Prostate gland (tissue), 2 donors: ENCODE results near the gene NPTX1. TPM values are rescaled to one million over a fixed set of nuclear protein-coding genes. Genes with fewer than 3 reads are reported as not detected.

Experiments
- DNase-seq: peaks from one replicate; pipeline ENCODE4 v3.0.0-alpha.2; 2019; ENCODE audit warnings: low spot score
- H3K27ac ChIP-seq, 2 donors: fragments of 200-600 bp; sonication (generic); 2 replicates each; pipeline ENCODE4 v1.5.1; 2017 to 2019
- H3K27me3 ChIP-seq: fragments of 200-600 bp; sonication (generic); replicated peaks from 2 replicates; pipeline ENCODE4 v1.5.1; 2019; ENCODE audit not compliant: insufficient read depth
- H3K36me3 ChIP-seq, 2 donors: fragments of 200-600 bp; sonication (generic); 1 replicate in 1 of 2; 2 replicates in 1 of 2; pipeline versions ENCODE4 v1.5.1 to v1.8.1; 2017 to 2019
- H3K4me1 ChIP-seq: fragments of 200-600 bp; sonication (generic); replicated peaks from 2 replicates; pipeline ENCODE4 v1.5.1; 2019
- H3K4me3 ChIP-seq, 2 donors: fragments of 200-600 bp; sonication (generic); 2 replicates each; pipeline ENCODE4 v1.5.1; 2017 to 2019
- H3K9me3 ChIP-seq: fragments of 200-600 bp; sonication (generic); 2 replicates; pipeline ENCODE4 v1.5.1; 2017
- POLR2A ChIP-seq: fragments of 450-650 bp; IDR thresholded peaks from one replicate; pipeline ENCODE4 v1.6.1; 2016; ENCODE audit warnings: antibody characterized with exemption, mild to moderate bottlenecking
- POLR2AphosphoS5 ChIP-seq: sonication (generic); formaldehyde crosslinking; IDR thresholded peaks from one replicate; pipeline ENCODE4 v1.6.1; 2017; ENCODE audit warnings: antibody characterized with exemption
- WGBS: methylation state at CpG from one replicate; pipeline ENCODE4 v1.1.5; 2018; 5-methylcytosine and 5-hydroxymethylcytosine counted together
- intact Hi-C: fragments of 100-400 bp; cut with DNase I; formaldehyde crosslinking; loops from one replicate; pipeline ENCODE4 v1.14.2; 2022
- total RNA-seq, 2 donors: library from RNA; depleted of rRNA; stranded (reverse); fragments of >200 nt; gene quantifications; one replicate each; pipeline ENCODE4 v1.1.0, GENCODE V29; 2016
- TF ChIP-seq, protein P1 (sequence below), 4 experiments: fragments of 200-600 bp in 2 of 4; fragments of 450-650 bp in 2 of 4; sonication (generic) in 2 of 4; IDR thresholded peaks; 1 replicate in 3 of 4; 2 replicates in 1 of 4; pipeline ENCODE4 v1.5.1; 2016 to 2019; ENCODE audit warnings: antibody characterized with exemption in 4 of 4, mild to moderate bottlenecking in 2 of 4, moderate library complexity in 2 of 4

NPTX1 gene
- total RNA-seq, 2 donors from 2014 or later, result 0.34 to 0.73 TPM

GRCh38 chr17:80456465-80457235, 19.8 kb downstream of the NPTX1 start:
- Histone ChIP-seq H3K27ac (no peak overlapping the region), H3K9me3 (no peaks in the 10 kb centered on the region), H3K36me3 (no peaks in the 10 kb centered on the region), H3K4me3 (no peak overlapping the region), H3K27me3 (no peaks in the 10 kb centered on the region), H3K4me1 (no peaks in the 10 kb centered on the region)
- TF ChIP-seq POLR2A (no peak), POLR2AphosphoS5 (no peak)
- TF ChIP-seq, protein P1, sequence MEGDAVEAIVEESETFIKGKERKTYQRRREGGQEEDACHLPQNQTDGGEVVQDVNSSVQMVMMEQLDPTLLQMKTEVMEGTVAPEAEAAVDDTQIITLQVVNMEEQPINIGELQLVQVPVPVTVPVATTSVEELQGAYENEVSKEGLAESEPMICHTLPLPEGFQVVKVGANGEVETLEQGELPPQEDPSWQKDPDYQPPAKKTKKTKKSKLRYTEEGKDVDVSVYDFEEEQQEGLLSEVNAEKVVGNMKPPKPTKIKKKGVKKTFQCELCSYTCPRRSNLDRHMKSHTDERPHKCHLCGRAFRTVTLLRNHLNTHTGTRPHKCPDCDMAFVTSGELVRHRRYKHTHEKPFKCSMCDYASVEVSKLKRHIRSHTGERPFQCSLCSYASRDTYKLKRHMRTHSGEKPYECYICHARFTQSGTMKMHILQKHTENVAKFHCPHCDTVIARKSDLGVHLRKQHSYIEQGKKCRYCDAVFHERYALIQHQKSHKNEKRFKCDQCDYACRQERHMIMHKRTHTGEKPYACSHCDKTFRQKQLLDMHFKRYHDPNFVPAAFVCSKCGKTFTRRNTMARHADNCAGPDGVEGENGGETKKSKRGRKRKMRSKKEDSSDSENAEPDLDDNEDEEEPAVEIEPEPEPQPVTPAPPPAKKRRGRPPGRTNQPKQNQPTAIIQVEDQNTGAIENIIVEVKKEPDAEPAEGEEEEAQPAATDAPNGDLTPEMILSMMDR (IDR thresholded peaks at IDR 0.05), result no peak
- 55% methylated on average over 20 of the region's 21 CpGs for WGBS
- intact Hi-C loops, result loop anchor here (10.0 kb wide), 1 partner anchor 508 kb away; no protein-coding TSS in a partner anchor
- no peak for DNase-seq

- Histone ChIP-seq H3K27me3 (no peaks in the 10 kb centered on the region), H3K4me3 (peak overlapping the region in 1 of 2 donors; percentile 63), H3K9me3 (no peaks in the 10 kb centered on the region), H3K36me3 (no peaks in the 10 kb centered on the region), H3K27ac (peak overlapping the region in 1 of 2 donors; percentile 96), H3K4me1 (no peaks in the 10 kb centered on the region)
- intact Hi-C loops, result loop anchor here (10.0 kb wide), 1 partner anchor 509 kb away; no protein-coding TSS in a partner anchor
- 55% methylated on average over 4 of the region's 4 CpGs for WGBS
- no peak for DNase-seq
- TF ChIP-seq POLR2A, result no peak
- no peak for TF ChIP-seq POLR2AphosphoS5
- TF ChIP-seq, protein P1 (IDR thresholded peaks at IDR 0.05), result no peak
These were observed 20.6 kb downstream of the NPTX1 start for GRCh38 chr17:80455784-80456183.

- WGBS, result 4% methylated on average over 19 of the region's 20 CpGs
- no peak for DNase-seq
- no peaks in the 10 kb centered on the region for H3K9me3 ChIP-seq
- no peaks in the 10 kb centered on the region for H3K27me3 ChIP-seq
- intact Hi-C loops, result loop anchor here (10.0 kb wide), 1 partner anchor 509 kb away; no protein-coding TSS in a partner anchor
- no peaks in the 10 kb centered on the region for H3K4me1 ChIP-seq
- H3K36me3 ChIP-seq, result no peaks in the 10 kb centered on the region
- no peak for TF ChIP-seq POLR2A
- TF ChIP-seq, protein P1 (IDR thresholded peaks at IDR 0.05), result no peak
- no peak for TF ChIP-seq POLR2AphosphoS5
- H3K4me3 ChIP-seq, result peak overlapping the region; percentile 63 to 85
- H3K27ac ChIP-seq, result peak overlapping the region; percentile 96 to 97
These were observed 21.1 kb downstream of the NPTX1 start for GRCh38 chr17:80455336-80455710.

GRCh38 chr17:80454557-80455335, 21.7 kb downstream of the NPTX1 start:
- WGBS, result 0% methylated on average over 54 of the region's 88 CpGs
- Histone ChIP-seq H3K36me3 (no peaks in the 10 kb centered on the region), H3K27ac (peak overlapping the region; percentile 96 to 97), H3K4me1 (no peaks in the 10 kb centered on the region), H3K27me3 (no peaks in the 10 kb centered on the region), H3K4me3 (peak overlapping the region; percentile 63 to 85), H3K9me3 (no peaks in the 10 kb centered on the region)
- peak; percentile 96 for DNase-seq
- TF ChIP-seq, protein P1 (IDR thresholded peaks at IDR 0.05), result peak in 2 of 4 experiments; percentile 20 to 22
- TF ChIP-seq POLR2AphosphoS5 (peak; percentile 86), POLR2A (peak; percentile 74)
- intact Hi-C loops, result loop anchor here (10.0 kb wide), 1 partner anchor 510 kb away; no protein-coding TSS in a partner anchor
